H9 (cell line): ENCODE data around the gene SMIM23. TPM values are rescaled to one million over a fixed set of nuclear protein-coding genes. Genes with fewer than 3 reads are reported as not detected.

ENCODE experiments used
- DNase-seq: peaks from one replicate; pipeline ENCODE4 v3.0.0-alpha.2; 2017
- H2AFZ ChIP-seq: one replicate; pipeline ENCODE4 v1.6.1; 2013; ENCODE audit warnings: mild to moderate bottlenecking, low read length, control low read depth, moderate library complexity
- H2AK5ac ChIP-seq: 2 replicates; pipeline ENCODE4 v1.6.1; 2013; ENCODE audit warnings: low read length, control low read depth, mixed read lengths; ENCODE audit not compliant: insufficient read length
- H2BK120ac ChIP-seq: one replicate; pipeline ENCODE4 v1.6.1; 2013; ENCODE audit warnings: low read depth, mild to moderate bottlenecking, low read length, control low read depth, inconsistent platforms; ENCODE audit not compliant: poor library complexity, severe bottlenecking
- H2BK12ac ChIP-seq: 2 replicates; pipeline ENCODE4 v1.6.1; 2013; ENCODE audit warnings: low read length, control low read depth, mixed read lengths, low read depth; ENCODE audit not compliant: insufficient read length
- H2BK15ac ChIP-seq: 2 replicates; pipeline ENCODE4 v1.6.1; 2013; ENCODE audit warnings: low read depth, low read length, control low read depth
- H2BK20ac ChIP-seq: one replicate; pipeline ENCODE4 v1.6.1; 2013; ENCODE audit warnings: low read depth, mild to moderate bottlenecking, low read length, control low read depth, inconsistent platforms; ENCODE audit not compliant: poor library complexity, severe bottlenecking
- H2BK5ac ChIP-seq: 2 replicates; pipeline ENCODE4 v1.6.1; 2013; ENCODE audit warnings: low read length, control low read depth, mixed read lengths; ENCODE audit not compliant: insufficient read length
- H3K14ac ChIP-seq: 2 replicates; pipeline ENCODE4 v1.6.1; 2013; ENCODE audit warnings: low read length, control low read depth; ENCODE audit not compliant: insufficient read depth
- H3K18ac ChIP-seq: 2 replicates; pipeline ENCODE4 v1.6.1; 2013; ENCODE audit warnings: low read depth, mild to moderate bottlenecking, mixed read lengths, low read length, control low read depth; ENCODE audit not compliant: insufficient read length
- H3K23ac ChIP-seq: 2 replicates; pipeline ENCODE4 v1.6.1; 2013; ENCODE audit warnings: low read length, control low read depth, mixed read lengths, low read depth; ENCODE audit not compliant: insufficient read length
- H3K23me2 ChIP-seq: 2 replicates; pipeline ENCODE4 v1.6.1; 2013; ENCODE audit warnings: low read depth, mild to moderate bottlenecking, mixed read lengths, low read length, control low read depth; ENCODE audit not compliant: insufficient read length, poor library complexity, severe bottlenecking
- H3K27ac ChIP-seq: 2 replicates; pipeline ENCODE4 v1.5.1; 2013; ENCODE audit warnings: low read length, control low read depth, mixed read lengths, low read depth; ENCODE audit not compliant: insufficient read length
- H3K27me3 ChIP-seq: 2 replicates; pipeline ENCODE4 v1.6.1; 2013; ENCODE audit warnings: low read length, control low read depth, inconsistent platforms; ENCODE audit not compliant: insufficient read depth
- H3K4ac ChIP-seq: 2 replicates; pipeline ENCODE4 v1.6.1; 2013; ENCODE audit warnings: low read depth, mild to moderate bottlenecking, control low read depth, inconsistent platforms, low read length, moderate library complexity
- H3K4me1 ChIP-seq: 2 replicates; pipeline ENCODE4 v1.6.1; 2013; ENCODE audit warnings: low read length, control low read depth, inconsistent platforms; ENCODE audit not compliant: insufficient read depth
- H3K4me2 ChIP-seq: 2 replicates; pipeline ENCODE4 v1.6.1; 2013; ENCODE audit warnings: low read length, control low read depth, mixed read lengths; ENCODE audit not compliant: insufficient read length, insufficient read depth
- H3K56ac ChIP-seq: 2 replicates; pipeline ENCODE4 v1.6.1; 2013; ENCODE audit warnings: low read depth, mild to moderate bottlenecking, mixed read lengths, low read length, control low read depth; ENCODE audit not compliant: insufficient read length
- H3K79me1 ChIP-seq: 2 replicates; pipeline ENCODE4 v1.6.1; 2013; ENCODE audit warnings: low read depth, mild to moderate bottlenecking, moderate library complexity, low read length, control low read depth, inconsistent platforms; ENCODE audit not compliant: insufficient read depth, poor library complexity, severe bottlenecking
- H3K79me2 ChIP-seq: 2 replicates; pipeline ENCODE4 v1.6.1; 2013; ENCODE audit warnings: low read length, control low read depth, inconsistent platforms; ENCODE audit not compliant: insufficient read depth
- H3K9ac ChIP-seq: 2 replicates; pipeline ENCODE4 v1.6.1; 2013; ENCODE audit warnings: low read length, control low read depth, mixed read lengths; ENCODE audit not compliant: insufficient read length; ENCODE audit errors: extremely low read depth
- H3K9me3 ChIP-seq: one replicate; pipeline ENCODE4 v1.6.1; 2013; ENCODE audit warnings: low read depth, low read length, inconsistent platforms; ENCODE audit not compliant: control insufficient read depth
- H3T11ph ChIP-seq: one replicate; pipeline ENCODE4 v1.6.1; 2013; ENCODE audit warnings: mild to moderate bottlenecking, low read length, control low read depth, inconsistent platforms
- H4K20me1 ChIP-seq: one replicate; pipeline ENCODE4 v1.6.1; 2013; ENCODE audit not compliant: control insufficient read depth, insufficient read length, insufficient read depth
- H4K5ac ChIP-seq: 2 replicates; pipeline ENCODE4 v1.6.1; 2013; ENCODE audit warnings: low read depth, mild to moderate bottlenecking, mixed read lengths, low read length, control low read depth; ENCODE audit not compliant: insufficient read length
- H4K8ac ChIP-seq: replicated peaks from 2 replicates; pipeline ENCODE4 v1.6.1; 2013; ENCODE audit warnings: low read length, control low read depth, mixed read lengths, low read depth; ENCODE audit not compliant: insufficient read length
- H4K91ac ChIP-seq: 2 replicates; pipeline ENCODE4 v1.6.1; 2013; ENCODE audit warnings: low read depth, mild to moderate bottlenecking, moderate library complexity, mixed read lengths, low read length, control low read depth; ENCODE audit not compliant: insufficient read length
- H3K27ac Mint-ChIP-seq, 3 experiments: 2 replicates in 2 of 3; 3 replicates in 1 of 3; pipeline ENCODE4 v1.8.0; 2020 to 2021; ENCODE audit warnings: mixed read lengths in 3 of 3, mild to moderate bottlenecking in 1 of 3, moderate library complexity in 1 of 3
- H3K27me3 Mint-ChIP-seq: 2 replicates; pipeline ENCODE4 v1.8.0; 2021; ENCODE audit warnings: low read depth, mild to moderate bottlenecking, moderate library complexity, mixed read lengths
- H3K36me3 Mint-ChIP-seq, 3 experiments: 2 replicates in 2 of 3; 3 replicates in 1 of 3; pipeline ENCODE4 v1.8.0; 2020 to 2021; ENCODE audit warnings: low read depth in 3 of 3, mixed read lengths in 3 of 3; ENCODE audit not compliant: insufficient read depth in 1 of 3
- H3K4me1 Mint-ChIP-seq, 2 experiments: 2 replicates each; pipeline ENCODE4 v1.8.0; 2020; ENCODE audit warnings: mixed read lengths in 2 of 2
- H3K4me3 Mint-ChIP-seq, 2 experiments: 2 replicates in 1 of 2; 3 replicates in 1 of 2; pipeline ENCODE4 v1.8.0; 2020 to 2021; ENCODE audit warnings: mild to moderate bottlenecking in 2 of 2, mixed read lengths in 2 of 2, moderate library complexity in 1 of 2
- H3K9me3 Mint-ChIP-seq, 2 experiments: 2 replicates in 1 of 2; 3 replicates in 1 of 2; pipeline ENCODE4 v1.8.0; 2020; ENCODE audit warnings: mild to moderate bottlenecking in 2 of 2, mixed read lengths in 2 of 2, moderate library complexity in 1 of 2
- WGBS: extraction: QIAGEN DNeasy Blood & Tissue Kit; methylation state at CpG from one replicate; pipeline ENCODE4 v1.1.7; 2013; ENCODE audit warnings: missing lambda C conversion rate, low lambda C conversion rate, mixed read lengths; ENCODE audit not compliant: insufficient read length; ENCODE audit errors: extremely low coverage; 5-methylcytosine and 5-hydroxymethylcytosine counted together
- total RNA-seq: library from RNA; stranded (reverse); gene quantifications from 2 replicates; pipeline ENCODE4 v1.2.1, GENCODE V29; 2021
- TF ChIP-seq, protein P1 (sequence below): fragments of 200-600 bp; sonication (generic); conservative IDR thresholded peaks from 3 replicates; pipeline ENCODE4 v1.8.0; 2021; ENCODE audit warnings: antibody characterized with exemption, mild to moderate bottlenecking

The SMIM23 gene
- total RNA-seq, 1 experiment from 2014 or later, result not detected

DNA sequence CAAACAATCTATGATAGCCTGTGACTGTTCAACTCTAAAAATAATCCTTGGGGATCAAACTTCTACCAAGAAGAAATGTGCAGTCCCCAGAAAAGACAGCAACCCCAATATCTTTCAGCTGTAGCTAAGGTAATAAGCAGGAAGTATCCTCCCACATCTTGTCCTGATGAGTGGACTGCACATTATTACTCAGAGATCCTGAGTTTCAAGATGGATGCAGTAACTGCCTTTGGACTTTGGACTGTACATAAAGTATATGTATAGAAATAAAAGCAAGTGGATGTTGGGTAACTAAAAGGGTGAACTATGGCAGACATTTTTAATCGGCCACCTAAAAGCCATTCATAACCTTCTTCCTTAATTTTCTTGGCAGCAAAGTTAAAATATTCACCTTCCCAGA lies 45.1 kb downstream of the SMIM23 start:
- no peaks in the 10 kb centered on the region for H3K79me1 ChIP-seq
- H2AK5ac ChIP-seq, result no peak overlapping the region
- H2BK5ac ChIP-seq, result no peak overlapping the region
- H2BK15ac ChIP-seq, result no peak overlapping the region
- H3K4me1 ChIP-seq, result peaks cover 2% of the 10 kb centered on the region; the same call in 1 of the 2 replicates
- H3K56ac ChIP-seq, result no peak overlapping the region
- H3K9ac ChIP-seq, result no peak overlapping the region
- no peak overlapping the region for H4K5ac ChIP-seq
- no peak overlapping the region for H3K4me3 Mint-ChIP-seq
- no peak overlapping the region for H3K23ac ChIP-seq
- no CpG with 5 or more reads among the region's 1 CpG for WGBS
- no peak overlapping the region for H3T11ph ChIP-seq
- no peak overlapping the region for H4K8ac ChIP-seq
- no peaks in the 10 kb centered on the region for H4K20me1 ChIP-seq
- H4K91ac ChIP-seq, result no peak overlapping the region
- no peak overlapping the region for H3K27ac ChIP-seq
- H2BK20ac ChIP-seq, result no peak overlapping the region
- H2AFZ ChIP-seq, result no peak overlapping the region
- H3K9me3 Mint-ChIP-seq, result peaks cover 2 to 11% of the 10 kb centered on the region in 2 experiments; a peak in 4 of 5 replicates
- no peaks in the 10 kb centered on the region for H3K79me2 ChIP-seq
- no peaks in the 10 kb centered on the region for H3K27me3 ChIP-seq
- no peak overlapping the region for H2BK120ac ChIP-seq
- H3K4ac ChIP-seq, result no peak overlapping the region
- H3K4me1 Mint-ChIP-seq, result peaks cover 4 to 5% of the 10 kb centered on the region in 2 experiments
- H3K27ac Mint-ChIP-seq, result no peak overlapping the region
- no peak overlapping the region for H3K18ac ChIP-seq
- peaks cover 0 to 11% (median 0%) of the 10 kb centered on the region in 3 experiments; a peak in 2 of 7 replicates for H3K36me3 Mint-ChIP-seq
- no peaks in the 10 kb centered on the region for H3K9me3 ChIP-seq
- no peak for DNase-seq
- no peaks in the 10 kb centered on the region for H3K23me2 ChIP-seq
- H3K14ac ChIP-seq, result no peak overlapping the region
- H3K4me2 ChIP-seq, result no peak overlapping the region
- H3K27me3 Mint-ChIP-seq, result peaks cover 6% of the 10 kb centered on the region; the same call in 1 of the 2 replicates
- H2BK12ac ChIP-seq, result no peak overlapping the region
- TF ChIP-seq, protein P1, sequence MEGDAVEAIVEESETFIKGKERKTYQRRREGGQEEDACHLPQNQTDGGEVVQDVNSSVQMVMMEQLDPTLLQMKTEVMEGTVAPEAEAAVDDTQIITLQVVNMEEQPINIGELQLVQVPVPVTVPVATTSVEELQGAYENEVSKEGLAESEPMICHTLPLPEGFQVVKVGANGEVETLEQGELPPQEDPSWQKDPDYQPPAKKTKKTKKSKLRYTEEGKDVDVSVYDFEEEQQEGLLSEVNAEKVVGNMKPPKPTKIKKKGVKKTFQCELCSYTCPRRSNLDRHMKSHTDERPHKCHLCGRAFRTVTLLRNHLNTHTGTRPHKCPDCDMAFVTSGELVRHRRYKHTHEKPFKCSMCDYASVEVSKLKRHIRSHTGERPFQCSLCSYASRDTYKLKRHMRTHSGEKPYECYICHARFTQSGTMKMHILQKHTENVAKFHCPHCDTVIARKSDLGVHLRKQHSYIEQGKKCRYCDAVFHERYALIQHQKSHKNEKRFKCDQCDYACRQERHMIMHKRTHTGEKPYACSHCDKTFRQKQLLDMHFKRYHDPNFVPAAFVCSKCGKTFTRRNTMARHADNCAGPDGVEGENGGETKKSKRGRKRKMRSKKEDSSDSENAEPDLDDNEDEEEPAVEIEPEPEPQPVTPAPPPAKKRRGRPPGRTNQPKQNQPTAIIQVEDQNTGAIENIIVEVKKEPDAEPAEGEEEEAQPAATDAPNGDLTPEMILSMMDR, result no peak
